GM23248 (cell line): ENCODE data around the gene LMO4. TPM values are rescaled to one million over a fixed set of nuclear protein-coding genes. Genes with fewer than 3 reads are reported as not detected.

Experiments used
- DNase-seq: peaks from one replicate; pipeline ENCODE4 v3.0.0-alpha.2; 2015
- H2AFZ ChIP-seq: fragments of 200-600 bp; sonication (generic); 2 replicates; pipeline ENCODE4 v1.6.1; 2016; ENCODE audit warnings: antibody characterized with exemption
- H3F3A ChIP-seq: fragments of 200-600 bp; sonication (generic); 2 replicates; pipeline ENCODE4 v1.6.1; 2016; ENCODE audit warnings: mild to moderate bottlenecking, antibody characterized with exemption, mixed run types; ENCODE audit not compliant: insufficient read depth
- H3K27ac ChIP-seq: fragments of 200-600 bp; sonication (generic); 2 replicates; pipeline ENCODE4 v1.5.1; 2016; ENCODE audit warnings: mild to moderate bottlenecking
- H3K27me3 ChIP-seq: fragments of 200-600 bp; sonication (generic); replicated peaks from 2 replicates; pipeline ENCODE4 v1.6.1; 2016; ENCODE audit warnings: mild to moderate bottlenecking; ENCODE audit not compliant: insufficient read depth
- H3K36me3 ChIP-seq: fragments of 200-600 bp; sonication (generic); 2 replicates; pipeline ENCODE4 v1.6.1; 2016; ENCODE audit warnings: low read depth, mild to moderate bottlenecking
- H3K4me1 ChIP-seq: fragments of 200-600 bp; sonication (generic); 2 replicates; pipeline ENCODE4 v1.6.1; 2016; ENCODE audit warnings: mild to moderate bottlenecking; ENCODE audit not compliant: insufficient read depth
- H3K4me2 ChIP-seq: fragments of 200-600 bp; sonication (generic); one replicate; pipeline ENCODE4 v1.6.1; 2016; ENCODE audit warnings: mild to moderate bottlenecking; ENCODE audit not compliant: unreplicated experiment
- H3K4me3 ChIP-seq: fragments of 200-600 bp; sonication (generic); 2 replicates; pipeline ENCODE4 v1.5.1; 2016; ENCODE audit warnings: mild to moderate bottlenecking
- H3K79me2 ChIP-seq: fragments of 200-600 bp; sonication (generic); 2 replicates; pipeline ENCODE4 v1.6.1; 2016; ENCODE audit warnings: mild to moderate bottlenecking; ENCODE audit not compliant: insufficient read depth
- H3K9ac ChIP-seq: fragments of 200-600 bp; sonication (generic); 2 replicates; pipeline ENCODE4 v1.6.1; 2016; ENCODE audit warnings: mild to moderate bottlenecking
- H3K9me2 ChIP-seq: fragments of 200-600 bp; sonication (generic); 2 replicates; pipeline ENCODE4 v1.6.1; 2016; ENCODE audit warnings: mixed run types, mild to moderate bottlenecking, moderate library complexity; ENCODE audit not compliant: insufficient read depth
- H3K9me3 ChIP-seq: fragments of 200-600 bp; sonication (generic); one replicate; pipeline ENCODE4 v1.6.1; 2017; ENCODE audit warnings: low read depth
- H4K20me1 ChIP-seq: fragments of 200-600 bp; sonication (generic); 2 replicates; pipeline ENCODE4 v1.6.0; 2016; ENCODE audit not compliant: insufficient read depth
- EZH2 ChIP-seq: fragments of 200-600 bp; sonication (generic); IDR thresholded peaks from 2 replicates; pipeline ENCODE4 v1.6.1; 2018; ENCODE audit warnings: antibody characterized with exemption, mild to moderate bottlenecking; ENCODE audit not compliant: insufficient read depth, poor library complexity, severe bottlenecking
- EZH2phosphoT487 ChIP-seq: fragments of 200-600 bp; sonication (generic); IDR thresholded peaks from 2 replicates; pipeline ENCODE4 v1.6.1; 2018; ENCODE audit warnings: antibody characterized with exemption, moderate library complexity, mild to moderate bottlenecking, low read depth; ENCODE audit not compliant: insufficient read depth
- WGBS, 2 experiments: methylation state at CpG; one replicate each; pipeline ENCODE4 v1.1.6; 2015 to 2017; ENCODE audit warnings: low lambda C conversion rate in 2 of 2, low coverage in 1 of 2; ENCODE audit errors: missing lambda C conversion rate in 2 of 2; 5-methylcytosine and 5-hydroxymethylcytosine counted together
- in situ Hi-C: fragments of 300-500 bp; cut with MboI; formaldehyde crosslinking; loops from 2 replicates; pipeline ENCODE4 v1.15.0; 2020
- polyA plus RNA-seq: library from polyadenylated mRNA; unstranded; fragments of >200 nt; fragmentation: Nextera tagmentation; extraction: Ambion mirVana; gene quantifications from 2 replicates; pipeline ENCODE4 v1.2.1, GENCODE V29; 2016
- total RNA-seq: library from RNA; depleted of rRNA; stranded (reverse); fragments of >200 nt; shearing (Covaris generic); gene quantifications from 2 replicates; pipeline ENCODE4 v1.2.3, GENCODE V29; 2014

The LMO4 gene
- total and polyA plus RNA-seq, 2 experiments from 2014 or later, result 23.8 to 103 TPM

GRCh38 chr1:87307306-87307705 is 21.4 kb upstream of the LMO4 start:
- TF ChIP-seq EZH2 (no peak), EZH2phosphoT487 (no peak)
- Histone ChIP-seq H3K9me3 (no peaks in the 10 kb centered on the region), H3K4me3 (no peak overlapping the region), H3K9ac (no peak overlapping the region), H3K27me3 (no peaks in the 10 kb centered on the region), H3K79me2 (no peaks in the 10 kb centered on the region), H3K4me2 (no peak overlapping the region), H3K4me1 (peaks cover 7% of the 10 kb centered on the region), H3F3A (no peaks in the 10 kb centered on the region), H3K27ac (no peak overlapping the region), H3K36me3 (no peaks in the 10 kb centered on the region), H3K9me2 (no peaks in the 10 kb centered on the region), H2AFZ (no peak overlapping the region), H4K20me1 (no peaks in the 10 kb centered on the region)
- WGBS, 2 experiments, result 92 to 93% methylated on average over 8 of the region's 8 CpGs
- no peak for DNase-seq
- in situ Hi-C loops, result no loop called here

GRCh38 chr1:87307931-87308330 is 20.7 kb upstream of the LMO4 start:
- no peaks in the 10 kb centered on the region for H3K9me2 ChIP-seq
- no peaks in the 10 kb centered on the region for H3K9me3 ChIP-seq
- no peak for TF ChIP-seq EZH2phosphoT487
- TF ChIP-seq EZH2, result no peak
- no peak overlapping the region for H3K27ac ChIP-seq
- no peak for DNase-seq
- H3K36me3 ChIP-seq, result no peaks in the 10 kb centered on the region
- H3K9ac ChIP-seq, result no peak overlapping the region
- no peaks in the 10 kb centered on the region for H3K27me3 ChIP-seq
- H4K20me1 ChIP-seq, result no peaks in the 10 kb centered on the region
- 87 to 93% methylated on average over 4 of the region's 4 CpGs for WGBS, 2 experiments
- no peak overlapping the region for H2AFZ ChIP-seq
- in situ Hi-C loops, result no loop called here
- H3K4me2 ChIP-seq, result no peak overlapping the region
- H3K4me3 ChIP-seq, result no peak overlapping the region
- no peaks in the 10 kb centered on the region for H3K79me2 ChIP-seq
- no peaks in the 10 kb centered on the region for H3F3A ChIP-seq
- H3K4me1 ChIP-seq, result peaks cover 7% of the 10 kb centered on the region

GRCh38 chr1:87314091-87314490 is 14.6 kb upstream of the LMO4 start:
- WGBS, 2 experiments, result 91 to 93% methylated on average over 6 of the region's 6 CpGs
- H2AFZ ChIP-seq, result no peak overlapping the region
- H3K4me2 ChIP-seq, result no peak overlapping the region
- H3K9me3 ChIP-seq, result no peaks in the 10 kb centered on the region
- H3K9me2 ChIP-seq, result no peaks in the 10 kb centered on the region
- no peaks in the 10 kb centered on the region for H3K79me2 ChIP-seq
- H3K36me3 ChIP-seq, result no peaks in the 10 kb centered on the region
- H3K4me1 ChIP-seq, result no peaks in the 10 kb centered on the region
- H3K27ac ChIP-seq, result no peak overlapping the region
- no peaks in the 10 kb centered on the region for H3F3A ChIP-seq
- H3K27me3 ChIP-seq, result no peaks in the 10 kb centered on the region
- TF ChIP-seq EZH2 (no peak), EZH2phosphoT487 (no peak)
- no peak for DNase-seq
- no peaks in the 10 kb centered on the region for H4K20me1 ChIP-seq
- no peak overlapping the region for H3K9ac ChIP-seq
- in situ Hi-C loops, result no loop called here
- H3K4me3 ChIP-seq, result no peak overlapping the region

- 71 to 78% methylated on average over 5 of the region's 5 CpGs for WGBS, 2 experiments
- no peak for TF ChIP-seq EZH2phosphoT487
- TF ChIP-seq EZH2, result no peak
- Histone ChIP-seq H3K79me2 (no peaks in the 10 kb centered on the region), H4K20me1 (no peaks in the 10 kb centered on the region), H3K9me3 (no peaks in the 10 kb centered on the region), H3K9ac (no peak overlapping the region), H3K4me1 (no peaks in the 10 kb centered on the region), H2AFZ (no peak overlapping the region), H3K27ac (no peak overlapping the region), H3K4me3 (no peak overlapping the region), H3F3A (no peaks in the 10 kb centered on the region), H3K36me3 (no peaks in the 10 kb centered on the region), H3K4me2 (no peak overlapping the region), H3K9me2 (no peaks in the 10 kb centered on the region), H3K27me3 (no peaks in the 10 kb centered on the region)
- in situ Hi-C loops, result no loop called here
- DNase-seq, result no peak
These were observed 10.5 kb upstream of the LMO4 start for GRCh38 chr1:87318056-87318650.

- H3K4me3 ChIP-seq, result no peak overlapping the region
- no peaks in the 10 kb centered on the region for H3K9me2 ChIP-seq
- no peaks in the 10 kb centered on the region for H3K36me3 ChIP-seq
- no peak overlapping the region for H2AFZ ChIP-seq
- no peaks in the 10 kb centered on the region for H3K4me1 ChIP-seq
- no peak for DNase-seq
- H4K20me1 ChIP-seq, result no peaks in the 10 kb centered on the region
- no peak overlapping the region for H3K27ac ChIP-seq
- in situ Hi-C loops, result no loop called here
- WGBS, 2 experiments, result 39 to 55% methylated on average over 1 of the region's 1 CpG
- H3K27me3 ChIP-seq, result no peaks in the 10 kb centered on the region
- H3F3A ChIP-seq, result no peaks in the 10 kb centered on the region
- H3K4me2 ChIP-seq, result no peak overlapping the region
- H3K9me3 ChIP-seq, result no peaks in the 10 kb centered on the region
- H3K79me2 ChIP-seq, result no peaks in the 10 kb centered on the region
- no peak overlapping the region for H3K9ac ChIP-seq
- TF ChIP-seq EZH2phosphoT487 (no peak), EZH2 (no peak)
These were observed 9.9 kb upstream of the LMO4 start for GRCh38 chr1:87318806-87319205.
